Neural progenitor cell (in vitro differentiated cells): ENCODE measurements around the gene ARHGEF40. TPM values are rescaled to one million over a fixed set of nuclear protein-coding genes. Genes with fewer than 3 reads are reported as not detected.

ENCODE experiments used
- DNase-seq: peaks from one replicate; pipeline ENCODE4 v3.0.0-alpha.2; 2016; ENCODE audit warnings: low spot score
- H2AFZ ChIP-seq: fragments of 200-600 bp; sonication (generic); replicated peaks from 2 replicates; pipeline ENCODE4 v1.6.1; 2016; ENCODE audit warnings: antibody characterized with exemption
- H3F3A ChIP-seq: fragments of 200-600 bp; sonication (generic); 2 replicates; pipeline ENCODE4 v1.6.1; 2016; ENCODE audit warnings: antibody characterized with exemption, low read depth
- H3K27ac ChIP-seq: fragments of 200-600 bp; sonication (generic); 2 replicates; pipeline ENCODE4 v1.5.1; 2016; ENCODE audit warnings: mild to moderate bottlenecking
- H3K27me3 ChIP-seq: fragments of 200-600 bp; sonication (generic); 2 replicates; pipeline ENCODE4 v1.6.1; 2016; ENCODE audit warnings: mild to moderate bottlenecking, moderate library complexity
- H3K36me3 ChIP-seq: fragments of 200-600 bp; sonication (generic); 2 replicates; pipeline ENCODE4 v1.5.1; 2016
- H3K4me1 ChIP-seq: fragments of 200-600 bp; sonication (generic); 2 replicates; pipeline ENCODE4 v1.6.1; 2016; ENCODE audit warnings: mixed run types
- H3K4me2 ChIP-seq: fragments of 200-600 bp; sonication (generic); 2 replicates; pipeline ENCODE4 v1.6.1; 2016
- H3K4me3 ChIP-seq: fragments of 200-600 bp; sonication (generic); 2 replicates; pipeline ENCODE4 v1.5.1; 2016
- H3K79me2 ChIP-seq: fragments of 200-600 bp; sonication (generic); 2 replicates; pipeline ENCODE4 v1.6.1; 2016; ENCODE audit warnings: low read depth
- H3K9ac ChIP-seq: fragments of 200-600 bp; sonication (generic); 2 replicates; pipeline ENCODE4 v1.6.1; 2016
- H3K9me3 ChIP-seq: fragments of 200-600 bp; sonication (generic); 2 replicates; pipeline ENCODE4 v1.5.1; 2016; ENCODE audit warnings: low read depth
- H4K20me1 ChIP-seq: fragments of 200-600 bp; sonication (generic); 2 replicates; pipeline ENCODE4 v1.6.1; 2016; ENCODE audit warnings: low read depth
- H3K27ac Mint-ChIP-seq: 3 replicates; pipeline ENCODE4 v1.8.0; 2021; ENCODE audit warnings: mixed read lengths
- H3K27me3 Mint-ChIP-seq: 2 replicates; pipeline ENCODE4 v1.8.0; 2022; ENCODE audit warnings: low read depth, mild to moderate bottlenecking, inconsistent platforms, moderate library complexity, mixed read lengths; ENCODE audit not compliant: insufficient read depth
- H3K36me3 Mint-ChIP-seq: 3 replicates; pipeline ENCODE4 v1.8.0; 2021; ENCODE audit warnings: mixed read lengths
- H3K4me1 Mint-ChIP-seq: 3 replicates; pipeline ENCODE4 v1.8.0; 2021; ENCODE audit warnings: mixed read lengths
- H3K4me3 Mint-ChIP-seq: 3 replicates; pipeline ENCODE4 v1.8.0; 2021; ENCODE audit warnings: mild to moderate bottlenecking, moderate library complexity, mixed read lengths
- H3K9me3 Mint-ChIP-seq: 3 replicates; pipeline ENCODE4 v1.8.0; 2020; ENCODE audit warnings: mixed read lengths
- CTCF ChIP-seq: fragments of 200-600 bp; sonication (generic); IDR thresholded peaks from 2 replicates; pipeline ENCODE4 v1.5.1; 2017; ENCODE audit warnings: antibody characterized with exemption, mild to moderate bottlenecking
- EZH2 ChIP-seq: fragments of 200-600 bp; sonication (generic); IDR thresholded peaks from 2 replicates; pipeline ENCODE4 v1.6.1; 2017; ENCODE audit warnings: antibody characterized with exemption, mild to moderate bottlenecking, moderate library complexity
- EZH2phosphoT487 ChIP-seq: fragments of 200-600 bp; sonication (generic); IDR thresholded peaks from 2 replicates; pipeline ENCODE4 v1.6.1; 2017; ENCODE audit warnings: antibody characterized with exemption
- total RNA-seq: library from RNA; depleted of rRNA; stranded (reverse); fragments of >200 nt; gene quantifications from 2 replicates; pipeline ENCODE4 v1.2.3, GENCODE V29; 2015; ENCODE audit warnings: low replicate concordance

The ARHGEF40 gene
- total RNA-seq, 1 donor from 2014 or later, result 15.0 TPM

DNA sequence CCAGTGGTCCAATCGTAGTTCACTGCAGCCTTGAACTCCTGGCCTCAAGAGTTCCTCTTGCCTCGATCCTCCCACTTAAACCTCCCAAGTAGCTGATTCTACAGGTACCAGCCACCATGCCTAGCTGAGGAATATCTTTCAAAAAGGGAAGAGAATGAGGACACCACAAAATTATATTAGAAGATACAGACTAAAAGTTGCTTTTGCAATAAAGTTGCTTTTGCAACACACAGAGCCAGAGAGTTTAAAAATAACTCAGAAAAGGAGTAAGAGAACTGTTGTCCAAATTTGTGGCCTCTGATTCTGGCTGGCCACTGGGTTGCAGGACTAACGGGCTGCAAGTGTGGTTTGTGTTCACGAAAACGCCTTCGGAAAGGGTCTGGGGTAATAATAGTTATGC lies 50.6 kb downstream of the ARHGEF40 start:
- no peak for DNase-seq
- H3K36me3 Mint-ChIP-seq, result no peaks in the 10 kb centered on the region
- Histone ChIP-seq H3K79me2 (no peaks in the 10 kb centered on the region), H2AFZ (no peak overlapping the region), H3F3A (no peaks in the 10 kb centered on the region), H3K4me1 (no peaks in the 10 kb centered on the region), H3K4me2 (no peak overlapping the region), H3K27me3 (no peaks in the 10 kb centered on the region), H3K27ac (no peak overlapping the region), H3K9me3 (no peaks in the 10 kb centered on the region), H3K4me3 (no peak overlapping the region), H3K36me3 (no peaks in the 10 kb centered on the region), H3K9ac (no peak overlapping the region), H4K20me1 (no peaks in the 10 kb centered on the region)
- no peak overlapping the region for H3K27ac Mint-ChIP-seq
- no peak overlapping the region for H3K4me3 Mint-ChIP-seq
- no peaks in the 10 kb centered on the region for H3K4me1 Mint-ChIP-seq
- no peaks in the 10 kb centered on the region for H3K27me3 Mint-ChIP-seq
- TF ChIP-seq EZH2phosphoT487 (no peak), EZH2 (no peak), CTCF (no peak)
- peaks cover 2% of the 10 kb centered on the region for H3K9me3 Mint-ChIP-seq

GRCh38 chr14:21121122-21121521 lies 51.0 kb downstream of the ARHGEF40 start:
- Histone ChIP-seq H2AFZ (no peak overlapping the region), H3K9me3 (no peaks in the 10 kb centered on the region), H3K27me3 (no peaks in the 10 kb centered on the region), H3F3A (no peaks in the 10 kb centered on the region), H3K9ac (no peak overlapping the region), H4K20me1 (no peaks in the 10 kb centered on the region), H3K4me3 (no peak overlapping the region), H3K36me3 (no peaks in the 10 kb centered on the region), H3K4me2 (no peak overlapping the region), H3K4me1 (no peaks in the 10 kb centered on the region), H3K27ac (no peak overlapping the region), H3K79me2 (no peaks in the 10 kb centered on the region)
- Mint-ChIP-seq H3K4me3 (no peak overlapping the region), H3K36me3 (no peaks in the 10 kb centered on the region), H3K4me1 (no peaks in the 10 kb centered on the region), H3K9me3 (peaks cover 2% of the 10 kb centered on the region), H3K27ac (no peak overlapping the region), H3K27me3 (no peaks in the 10 kb centered on the region)
- DNase-seq, result no peak
- TF ChIP-seq EZH2phosphoT487 (no peak), EZH2 (no peak), CTCF (no peak)

GRCh38 chr14:21123429-21123828 lies 53.3 kb downstream of the ARHGEF40 start:
- Histone ChIP-seq H3K4me2 (no peak overlapping the region), H3K27ac (no peak overlapping the region), H3K36me3 (no peaks in the 10 kb centered on the region), H3F3A (no peaks in the 10 kb centered on the region), H4K20me1 (no peaks in the 10 kb centered on the region), H3K4me1 (no peaks in the 10 kb centered on the region), H3K9ac (no peak overlapping the region), H3K27me3 (no peaks in the 10 kb centered on the region), H3K4me3 (no peak overlapping the region), H3K79me2 (no peaks in the 10 kb centered on the region), H3K9me3 (no peaks in the 10 kb centered on the region), H2AFZ (no peak overlapping the region)
- no peaks in the 10 kb centered on the region for H3K27me3 Mint-ChIP-seq
- H3K4me3 Mint-ChIP-seq, result no peak overlapping the region
- no peaks in the 10 kb centered on the region for H3K4me1 Mint-ChIP-seq
- peaks cover 2% of the 10 kb centered on the region for H3K9me3 Mint-ChIP-seq
- no peaks in the 10 kb centered on the region for H3K36me3 Mint-ChIP-seq
- no peak for DNase-seq
- H3K27ac Mint-ChIP-seq, result no peak overlapping the region
- TF ChIP-seq EZH2phosphoT487 (no peak), CTCF (no peak)

DNA sequence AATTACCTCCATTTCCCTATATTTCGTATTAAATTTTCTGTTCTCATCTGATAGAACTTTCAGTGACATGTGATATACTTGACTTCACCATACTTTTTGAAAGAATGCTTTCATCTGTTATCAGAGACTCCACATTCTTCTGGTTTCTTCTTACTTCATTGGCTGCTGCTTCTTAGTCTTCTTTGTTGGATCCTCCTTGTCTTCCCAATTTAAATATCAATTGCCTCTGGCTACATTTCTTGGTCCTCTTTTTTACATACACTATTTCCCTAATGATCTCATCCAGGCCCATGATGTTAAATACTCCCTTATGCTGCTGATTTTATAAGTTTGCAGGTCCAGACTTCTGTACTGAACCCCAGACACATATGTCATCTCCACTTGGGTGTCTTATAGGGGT lies 63.8 kb downstream of the ARHGEF40 start:
- no peaks in the 10 kb centered on the region for H3K79me2 ChIP-seq
- no peak overlapping the region for H3K9ac ChIP-seq
- TF ChIP-seq EZH2 (no peak), EZH2phosphoT487 (no peak)
- no peak overlapping the region for H3K4me3 Mint-ChIP-seq
- no peaks in the 10 kb centered on the region for H3K9me3 ChIP-seq
- H3K4me3 ChIP-seq, result no peak overlapping the region
- H3K4me2 ChIP-seq, result no peak overlapping the region
- H3K27ac ChIP-seq, result no peak overlapping the region
- H3K9me3 Mint-ChIP-seq, result no peaks in the 10 kb centered on the region
- H2AFZ ChIP-seq, result peak overlapping the region; percentile 74
- no peak for DNase-seq
- H3K36me3 Mint-ChIP-seq, result no peaks in the 10 kb centered on the region
- peaks cover 3% of the 10 kb centered on the region for H3K4me1 ChIP-seq
- H3K27me3 ChIP-seq, result no peaks in the 10 kb centered on the region
- no peaks in the 10 kb centered on the region for H3K4me1 Mint-ChIP-seq
- H3F3A ChIP-seq, result no peaks in the 10 kb centered on the region
- peaks cover 10% of the 10 kb centered on the region for H3K27me3 Mint-ChIP-seq
- no peaks in the 10 kb centered on the region for H3K36me3 ChIP-seq
- no peak overlapping the region for H3K27ac Mint-ChIP-seq
- H4K20me1 ChIP-seq, result no peaks in the 10 kb centered on the region
